GM12865 (cell line): ENCODE data around the gene ZNF213.
A peak's percentile ranks its signal among the peaks of the same experiment; 100 is the strongest.

Experiments
- DNase-seq: peaks from one replicate; pipeline ENCODE4 v3.0.0; 2010; ENCODE audit warnings: low read depth
- H3K4me3 ChIP-seq: 2 replicates; pipeline ENCODE4 v1.5.1; 2011; ENCODE audit warnings: mild to moderate bottlenecking, low read depth, low read length, control low read depth
- CTCF ChIP-seq: IDR thresholded peaks from 2 replicates; pipeline ENCODE4 v1.5.1; 2011; ENCODE audit warnings: low read length, control low read depth, low read depth, inconsistent platforms; ENCODE audit not compliant: insufficient read depth; ENCODE audit errors: missing control alignments

Gene ZNF213

DNA sequence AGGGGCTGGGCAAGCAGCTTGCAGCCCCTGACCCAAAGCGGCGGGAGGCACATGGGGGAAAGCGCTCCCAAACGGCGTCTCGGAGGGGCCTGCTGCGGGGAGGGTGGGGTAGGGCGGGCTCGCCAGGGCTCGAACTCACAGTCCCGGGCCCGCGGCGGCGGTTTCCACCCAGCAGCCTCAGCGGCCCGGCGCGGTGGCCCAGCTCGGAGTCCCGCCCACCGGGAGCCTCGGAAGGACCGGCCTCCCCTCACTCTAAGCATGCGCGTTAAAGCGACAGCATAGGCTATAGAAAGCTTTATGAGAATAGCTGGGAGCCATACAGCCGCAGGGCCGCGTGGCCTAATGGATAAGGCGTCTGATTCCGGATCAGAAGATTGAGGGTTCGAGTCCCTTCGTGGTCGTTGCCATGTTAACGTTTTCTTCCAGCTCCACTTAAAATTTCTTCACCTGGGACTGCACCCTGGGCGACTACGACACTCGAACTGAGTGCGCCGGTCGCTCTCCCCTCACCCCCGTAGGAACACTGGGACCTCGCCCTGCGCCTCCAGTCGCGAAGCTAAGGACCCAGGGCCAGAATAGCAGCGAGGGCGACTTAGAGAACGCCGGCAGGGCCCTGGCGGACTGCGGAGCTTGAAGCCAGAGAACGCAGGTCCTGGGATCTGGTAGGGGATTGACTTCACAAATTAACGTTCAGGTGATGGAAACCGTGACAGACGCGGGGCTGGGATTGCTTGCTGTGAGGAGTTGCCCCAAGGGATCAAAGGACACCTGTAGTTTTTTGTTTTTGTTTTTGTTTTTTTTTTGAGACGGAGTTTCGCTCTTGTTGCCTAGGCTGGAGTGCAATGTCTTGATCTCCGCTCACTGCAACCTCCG is 15.8 kb downstream of the ZNF213 start:
- TF ChIP-seq CTCF, result no peak
- H3K4me3 ChIP-seq, result peak overlapping the region; percentile 82
- DNase-seq, result peak; percentile 97

DNA sequence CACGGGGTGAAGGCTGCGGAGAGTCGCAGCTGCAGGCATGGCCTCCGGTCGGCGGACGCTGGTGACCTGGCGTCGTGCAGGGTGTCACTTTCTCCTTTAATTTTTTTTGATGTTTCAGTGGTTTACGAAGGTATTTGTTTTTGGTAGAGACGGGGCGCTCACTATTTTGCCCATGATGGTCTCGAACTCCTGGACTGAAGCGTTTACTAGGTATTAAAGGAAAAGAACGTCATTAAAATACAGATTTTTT is 17.1 kb downstream of the ZNF213 start:
- TF ChIP-seq CTCF, result no peak
- DNase-seq, result no peak
- peak overlapping the region; percentile 26; the same call in 1 of the 2 replicates for H3K4me3 ChIP-seq

- peak overlapping the region; percentile 25 for H3K4me3 ChIP-seq
- DNase-seq, result peak; percentile 90
- TF ChIP-seq CTCF, result peak; percentile 30
These were observed 17.6 kb downstream of the ZNF213 start for GRCh38 chr16:3152277-3152990.

- no peak overlapping the region for H3K4me3 ChIP-seq
- TF ChIP-seq CTCF, result no peak
- DNase-seq, result no peak
These were observed 18.2 kb downstream of the ZNF213 start for GRCh38 chr16:3152991-3153368.

DNA sequence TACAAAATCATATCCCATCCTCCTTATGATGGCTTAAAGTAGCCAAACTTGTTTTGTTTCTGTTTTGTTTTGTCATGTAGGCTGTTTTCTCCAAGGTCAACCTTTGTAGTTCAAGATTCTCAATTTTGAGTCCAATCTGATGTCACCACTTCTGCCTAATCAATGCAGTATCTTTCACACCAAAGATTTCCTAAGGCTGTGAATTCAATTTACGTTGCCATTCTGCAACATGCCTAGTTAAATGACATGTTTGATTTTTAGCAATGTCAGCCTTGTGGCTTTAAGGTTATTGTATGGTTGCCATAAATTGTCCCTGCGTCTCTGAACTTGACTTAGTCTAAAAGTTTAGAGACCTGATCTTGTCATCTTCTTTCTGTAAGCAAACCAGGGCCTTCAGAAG is 20.4 kb downstream of the ZNF213 start:
- TF ChIP-seq CTCF, result no peak
- no peak for DNase-seq
- no peak overlapping the region for H3K4me3 ChIP-seq

DNA sequence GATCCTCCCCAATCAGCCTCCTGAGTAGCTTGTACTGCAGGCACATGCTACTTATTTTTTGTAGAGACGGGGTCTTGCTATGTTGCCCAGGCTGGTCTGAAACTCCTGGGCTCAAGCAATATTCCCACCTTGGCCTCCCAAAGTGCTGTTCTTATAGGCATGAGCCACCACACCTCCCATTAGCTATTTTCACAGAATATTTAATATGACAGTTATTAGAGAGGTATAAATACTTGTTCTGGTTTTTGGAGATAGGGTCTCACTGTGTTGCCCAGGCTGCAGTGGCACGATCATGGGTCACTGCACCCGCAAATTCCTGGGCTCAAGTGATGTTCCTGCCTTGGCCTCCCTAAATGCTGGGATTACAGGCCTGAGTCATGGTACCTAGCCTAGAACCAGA is 21.1 kb downstream of the ZNF213 start:
- H3K4me3 ChIP-seq, result no peak overlapping the region
- no peak for TF ChIP-seq CTCF
- DNase-seq, result no peak
